GM18526 (cell line): Measurements from ENCODE around the gene PRR5.

ENCODE experiments used
- POLR2A ChIP-seq: IDR thresholded peaks from 3 replicates; pipeline ENCODE4 v1.6.1; 2011; ENCODE audit not compliant: insufficient read length; ENCODE audit errors: extremely low read depth

The PRR5 gene

GRCh38 chr22:44764974-44765373 lies 63.0 kb downstream of the PRR5 start:
- no peak for TF ChIP-seq POLR2A

GRCh38 chr22:44765571-44766285 lies 63.7 kb downstream of the PRR5 start:
- TF ChIP-seq POLR2A: no peak

GRCh38 chr22:44773082-44773481 lies 71.1 kb downstream of the PRR5 start:
- no peak for TF ChIP-seq POLR2A

GRCh38 chr22:44775862-44776261 lies 73.9 kb downstream of the PRR5 start:
- TF ChIP-seq POLR2A: no peak

- no peak for TF ChIP-seq POLR2A
Observed at GRCh38 chr22:44776605-44777363, 74.8 kb downstream of the PRR5 start.

- TF ChIP-seq POLR2A: no peak
Observed at GRCh38 chr22:44777364-44777755, 75.4 kb downstream of the PRR5 start.

- TF ChIP-seq POLR2A: no peak
Observed at GRCh38 chr22:44780876-44781449, 79.0 kb downstream of the PRR5 start.

- no peak for TF ChIP-seq POLR2A
Observed at GRCh38 chr22:44782363-44782963, 80.5 kb downstream of the PRR5 start.

- no peak for TF ChIP-seq POLR2A
Observed at GRCh38 chr22:44783091-44783490, 81.1 kb downstream of the PRR5 start.

DNA sequence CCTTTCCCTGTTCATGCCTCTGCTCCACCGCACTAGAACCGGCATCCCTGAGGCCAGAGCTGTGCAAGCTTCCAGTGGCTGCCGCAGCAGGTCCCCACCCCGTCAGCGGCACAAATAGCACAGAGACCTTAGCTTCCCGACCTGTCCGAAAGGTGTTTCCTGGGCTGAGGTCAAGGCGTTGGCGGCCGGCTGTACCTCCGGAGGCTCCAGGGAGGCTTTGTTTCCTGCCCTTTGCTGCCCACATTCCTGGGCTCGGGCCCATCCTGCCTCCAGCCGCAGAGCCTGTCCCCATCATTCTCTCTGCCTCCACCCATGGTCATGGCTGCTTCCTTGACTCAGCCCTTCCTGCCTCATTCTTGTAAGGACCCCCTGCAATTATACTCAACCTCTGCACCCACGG lies 81.6 kb downstream of the PRR5 start:
- TF ChIP-seq POLR2A: no peak

DNA sequence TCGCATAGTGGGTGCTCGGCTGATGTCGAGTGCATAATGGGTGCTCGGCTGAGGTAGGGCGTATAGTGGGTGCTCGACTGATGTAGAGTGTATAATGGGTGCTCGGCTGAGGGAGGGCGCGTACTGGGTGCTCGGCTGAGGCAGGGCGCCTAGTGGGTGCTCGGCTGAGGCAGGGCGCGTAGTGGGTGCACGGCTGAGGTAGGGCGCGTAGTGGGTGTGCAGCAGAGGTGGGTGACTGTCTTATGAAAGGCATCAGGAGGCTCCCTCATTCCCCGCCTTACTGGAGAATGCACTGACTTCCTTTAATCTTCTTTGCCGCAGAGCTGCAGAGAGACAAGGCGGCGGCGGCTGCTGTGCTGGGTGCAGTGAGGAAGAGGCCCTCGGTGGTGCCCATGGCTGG lies 84.1 kb downstream of the PRR5 start:
- no peak for TF ChIP-seq POLR2A

DNA sequence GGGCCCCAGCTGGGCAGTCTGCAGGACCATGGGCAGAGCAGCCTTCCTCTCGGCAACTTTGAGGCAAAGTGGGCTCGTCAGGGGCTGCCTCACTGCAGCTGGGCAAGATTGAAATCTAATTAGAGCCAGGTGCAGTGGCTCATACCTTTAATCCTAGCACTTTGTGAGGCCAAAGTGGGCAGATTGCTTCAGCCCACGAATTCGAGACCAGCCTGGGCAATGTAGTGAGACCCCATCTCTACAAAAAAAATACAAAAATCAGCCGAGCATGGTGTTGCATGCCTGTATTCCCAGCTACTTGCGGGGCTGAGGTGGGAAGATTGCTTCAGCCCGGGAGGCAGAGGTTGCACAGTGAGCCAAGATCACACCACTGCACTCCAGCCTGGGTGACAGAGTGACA lies 84.6 kb downstream of the PRR5 start:
- TF ChIP-seq POLR2A: no peak
